ENCODE measurements around the gene CACNA1E.

Gene CACNA1E

GRCh38 chr1:181608948-181609347 lies 125.6 kb downstream of the CACNA1E start:
- TF ChIP-seq TAF1 (IDR thresholded peaks at IDR 0.05; ENCODE audit: borderline replicate concordance, insufficient read depth, low read length) = no peak

GRCh38 chr1:181612100-181612499 lies 128.8 kb downstream of the CACNA1E start:
- TF ChIP-seq POLR2AphosphoS5 (IDR thresholded peaks at IDR 0.05; ENCODE audit: low read depth, low read length) = no peak

- no peak for TF ChIP-seq SIN3A (IDR thresholded peaks at IDR 0.05; ENCODE audit: borderline replicate concordance, insufficient read depth, low read length)
- no peak for TF ChIP-seq TAF1 (IDR thresholded peaks at IDR 0.05; ENCODE audit: borderline replicate concordance, insufficient read depth, low read length)
- TF ChIP-seq REST (IDR thresholded peaks at IDR 0.05; ENCODE audit: insufficient read depth in 1 of 2, low read depth in 2 of 2, low read length in 2 of 2) = no peak
- TF ChIP-seq POLR2AphosphoS5 (IDR thresholded peaks at IDR 0.05; ENCODE audit: low read depth, low read length) = no peak
- no peak for TF ChIP-seq FOXP2 (optimal IDR thresholded peaks at IDR 0.05; ENCODE audit: borderline replicate concordance, extremely low read depth, extremely low read length, insufficient read depth)
Measured at GRCh38 chr1:181618559-181618958, 135.2 kb downstream of the CACNA1E start.

GRCh38 chr1:181620183-181620582 lies 136.9 kb downstream of the CACNA1E start:
- TF ChIP-seq TAF1 (IDR thresholded peaks at IDR 0.05; ENCODE audit: borderline replicate concordance, insufficient read depth, low read length) (no peak), POLR2AphosphoS5 (IDR thresholded peaks at IDR 0.05; ENCODE audit: low read depth, low read length) (no peak), SIN3A (IDR thresholded peaks at IDR 0.05; ENCODE audit: borderline replicate concordance, insufficient read depth, low read length) (no peak), FOXP2 (optimal IDR thresholded peaks at IDR 0.05; ENCODE audit: borderline replicate concordance, extremely low read depth, extremely low read length, insufficient read depth) (no peak), REST (IDR thresholded peaks at IDR 0.05; ENCODE audit: insufficient read depth in 1 of 2, low read depth in 2 of 2, low read length in 2 of 2) (no peak)

- TF ChIP-seq SIN3A (IDR thresholded peaks at IDR 0.05; ENCODE audit: borderline replicate concordance, insufficient read depth, low read length) (no peak), FOXP2 (optimal IDR thresholded peaks at IDR 0.05; ENCODE audit: borderline replicate concordance, extremely low read depth, extremely low read length, insufficient read depth) (no peak), REST (IDR thresholded peaks at IDR 0.05; ENCODE audit: insufficient read depth in 1 of 2, low read depth in 2 of 2, low read length in 2 of 2) (no peak)
Measured at GRCh38 chr1:181623850-181624249, 140.5 kb downstream of the CACNA1E start.

GRCh38 chr1:181626279-181626938 lies 143.1 kb downstream of the CACNA1E start:
- TF ChIP-seq SIN3A (IDR thresholded peaks at IDR 0.05; ENCODE audit: borderline replicate concordance, insufficient read depth, low read length) = no peak

- no peak for TF ChIP-seq POLR2AphosphoS5 (IDR thresholded peaks at IDR 0.05; ENCODE audit: low read depth, low read length)
- no peak for TF ChIP-seq REST (IDR thresholded peaks at IDR 0.05; ENCODE audit: insufficient read depth in 1 of 2, low read depth in 2 of 2, low read length in 2 of 2)
- TF ChIP-seq SIN3A (IDR thresholded peaks at IDR 0.05; ENCODE audit: borderline replicate concordance, insufficient read depth, low read length) = no peak
- TF ChIP-seq FOXP2 (optimal IDR thresholded peaks at IDR 0.05; ENCODE audit: borderline replicate concordance, extremely low read depth, extremely low read length, insufficient read depth) = no peak
- no peak for TF ChIP-seq TAF1 (IDR thresholded peaks at IDR 0.05; ENCODE audit: borderline replicate concordance, insufficient read depth, low read length)
Measured at GRCh38 chr1:181630398-181630797, 147.1 kb downstream of the CACNA1E start.

Data from PFSK-1 (cell line).